HG03378 (cell line): ENCODE data around the gene NTRK3.
"Not testable (repeated sequence)": the region's sequence is repeated elsewhere in the genome, so short reads cannot be mapped to it uniquely, and the experiment has no call there.

Source experiments
- ATAC-seq: cut with Tn5 transposase; IDR thresholded peaks from one replicate; pipeline ENCODE4 v1.9.1; 2021; ENCODE audit warnings: mild to moderate bottlenecking, moderate library complexity; ENCODE audit not compliant: unreplicated experiment

NTRK3 gene

DNA sequence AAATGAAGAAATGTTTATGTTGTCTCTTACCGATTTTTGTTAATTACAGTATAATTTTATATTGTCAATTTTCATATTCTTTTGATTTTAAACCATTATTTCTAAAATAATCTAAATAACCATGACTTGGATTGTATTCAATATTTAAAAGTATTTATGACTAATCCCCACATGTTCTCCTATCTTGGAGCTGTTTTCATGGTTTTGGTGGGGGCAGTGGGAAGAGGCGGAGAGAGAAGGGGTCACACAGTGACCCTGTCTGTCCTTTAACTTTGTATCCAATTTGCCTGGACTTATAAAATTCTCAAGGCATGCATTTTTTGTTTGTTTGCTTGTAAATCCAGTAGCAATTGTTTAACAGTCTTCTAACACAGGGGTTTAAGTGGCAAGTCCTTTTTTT, 407.4 kb downstream of the NTRK3 start:
- no peak for ATAC-seq

DNA sequence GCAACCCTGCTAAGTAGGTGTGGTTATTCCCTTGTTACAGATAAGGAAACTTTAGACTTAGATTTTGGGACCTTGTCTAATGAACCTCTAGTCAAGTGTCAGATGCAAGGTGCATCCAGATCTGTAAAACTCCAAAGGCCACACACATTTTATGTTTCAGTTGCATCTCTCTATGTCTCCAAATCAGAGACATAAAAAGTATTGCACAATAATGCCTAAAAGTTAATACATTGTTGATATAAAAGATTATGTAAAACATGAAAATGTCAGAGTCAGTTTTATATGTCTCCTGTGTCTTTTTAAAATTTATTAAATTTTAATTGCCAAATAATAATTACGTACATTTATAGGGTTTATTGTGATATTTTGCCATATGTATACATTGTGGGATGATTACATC, 408.5 kb downstream of the NTRK3 start:
- no peak for ATAC-seq

DNA sequence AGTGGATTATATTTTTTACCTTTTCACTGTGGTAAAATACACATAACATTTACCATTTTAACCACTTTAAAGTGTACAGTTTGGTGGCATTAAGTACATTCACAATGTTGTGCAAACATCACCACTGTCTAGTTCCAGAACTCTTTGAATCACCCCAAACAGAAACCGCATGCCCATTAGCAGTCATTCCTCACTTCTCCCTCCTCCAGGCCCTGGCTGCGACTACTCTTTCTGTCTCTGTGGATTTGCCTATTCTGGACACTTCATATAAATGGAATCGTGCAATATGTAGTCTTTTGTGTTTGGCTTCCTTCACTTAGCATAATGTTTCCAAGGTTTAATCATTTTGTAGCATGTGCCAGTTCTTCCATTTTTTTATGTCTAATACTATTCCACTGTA, 409.8 kb downstream of the NTRK3 start:
- no peak for ATAC-seq

DNA sequence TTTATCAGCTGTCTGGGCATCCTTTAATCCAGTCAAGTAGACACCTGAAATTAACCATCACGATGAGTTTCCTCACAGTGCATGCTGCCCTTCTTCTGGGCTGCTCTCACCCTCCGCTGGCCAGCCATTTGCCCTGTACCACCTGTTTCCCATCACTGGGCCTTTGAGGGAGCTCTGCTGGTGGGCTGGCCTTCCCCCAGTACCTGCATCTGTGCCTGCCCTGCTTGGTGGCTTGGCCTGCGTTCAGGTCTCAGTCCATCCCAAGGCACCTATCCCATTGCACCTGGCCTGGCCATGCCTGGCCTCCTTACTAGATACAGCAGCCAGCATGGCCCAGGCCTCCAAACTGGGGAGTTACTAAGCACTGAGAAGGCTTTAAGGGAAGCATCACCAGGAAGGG, 413.2 kb downstream of the NTRK3 start:
- no peak for ATAC-seq

DNA sequence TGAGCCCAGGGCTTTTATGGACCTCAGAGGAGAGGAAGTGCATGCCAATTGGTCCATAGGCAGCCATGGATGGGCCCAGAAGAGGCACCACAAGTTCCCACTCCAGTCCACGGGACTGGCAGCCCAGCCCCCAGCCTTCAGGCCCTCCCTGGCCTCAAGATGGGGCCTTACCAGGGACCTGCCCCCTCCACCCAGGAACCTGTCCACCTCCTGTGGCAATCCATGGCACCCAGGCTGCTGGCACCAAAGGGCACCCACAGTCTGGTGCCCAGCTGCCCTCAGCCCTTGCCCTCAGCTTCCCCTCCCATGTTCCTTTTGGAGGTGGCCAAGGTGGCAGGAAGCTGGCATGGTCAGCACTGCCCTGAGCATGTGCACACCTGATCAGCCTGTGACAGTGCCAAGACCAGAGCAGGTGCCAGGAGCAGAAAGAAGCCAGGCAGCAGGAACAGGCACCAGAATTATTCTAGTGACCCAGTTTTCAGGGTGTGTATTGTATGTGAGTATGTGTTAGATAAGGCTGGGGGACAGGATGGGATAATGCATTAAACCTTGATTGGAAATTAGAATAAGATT, 415.0 kb downstream of the NTRK3 start:
- ATAC-seq = no peak

DNA sequence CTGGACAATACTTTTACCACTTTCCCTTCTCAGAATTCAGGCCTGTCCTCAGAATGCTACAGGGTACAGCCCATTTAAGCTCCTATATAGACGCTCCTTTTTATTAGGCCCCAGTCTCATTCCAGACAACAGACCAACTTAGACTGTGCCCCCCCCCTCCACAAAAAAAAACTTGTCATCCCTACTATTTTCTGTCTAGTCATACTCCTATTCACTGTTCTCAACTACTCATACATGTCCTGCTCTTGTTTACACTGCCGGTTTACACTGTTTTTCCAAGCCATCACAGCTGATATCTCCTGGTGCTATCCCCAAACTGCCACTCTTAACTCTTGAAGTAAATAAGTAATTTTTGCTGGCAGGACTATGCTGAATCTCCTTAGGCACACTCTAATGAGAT, 420.7 kb downstream of the NTRK3 start:
- ATAC-seq = not testable (repeated sequence)

DNA sequence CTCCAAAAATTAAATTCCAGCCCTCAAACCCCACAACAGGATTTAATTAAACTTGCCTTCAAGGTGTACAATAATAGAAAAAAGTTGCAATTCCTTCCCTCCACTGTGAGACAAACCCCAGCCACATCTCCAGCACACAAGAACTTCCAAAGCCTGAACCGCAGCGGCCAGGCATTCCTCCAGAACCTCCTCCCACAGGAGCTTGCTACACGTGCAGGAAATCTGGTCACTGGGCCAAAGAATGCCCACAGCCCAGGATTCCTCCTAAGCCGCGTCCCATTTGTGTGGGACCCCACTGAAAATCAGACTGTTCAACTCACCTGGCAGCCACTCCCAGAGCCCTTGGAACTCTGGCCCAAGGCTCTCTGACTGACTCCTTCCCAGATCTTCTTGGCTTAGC, 423.2 kb downstream of the NTRK3 start:
- ATAC-seq = not testable (repeated sequence)

DNA sequence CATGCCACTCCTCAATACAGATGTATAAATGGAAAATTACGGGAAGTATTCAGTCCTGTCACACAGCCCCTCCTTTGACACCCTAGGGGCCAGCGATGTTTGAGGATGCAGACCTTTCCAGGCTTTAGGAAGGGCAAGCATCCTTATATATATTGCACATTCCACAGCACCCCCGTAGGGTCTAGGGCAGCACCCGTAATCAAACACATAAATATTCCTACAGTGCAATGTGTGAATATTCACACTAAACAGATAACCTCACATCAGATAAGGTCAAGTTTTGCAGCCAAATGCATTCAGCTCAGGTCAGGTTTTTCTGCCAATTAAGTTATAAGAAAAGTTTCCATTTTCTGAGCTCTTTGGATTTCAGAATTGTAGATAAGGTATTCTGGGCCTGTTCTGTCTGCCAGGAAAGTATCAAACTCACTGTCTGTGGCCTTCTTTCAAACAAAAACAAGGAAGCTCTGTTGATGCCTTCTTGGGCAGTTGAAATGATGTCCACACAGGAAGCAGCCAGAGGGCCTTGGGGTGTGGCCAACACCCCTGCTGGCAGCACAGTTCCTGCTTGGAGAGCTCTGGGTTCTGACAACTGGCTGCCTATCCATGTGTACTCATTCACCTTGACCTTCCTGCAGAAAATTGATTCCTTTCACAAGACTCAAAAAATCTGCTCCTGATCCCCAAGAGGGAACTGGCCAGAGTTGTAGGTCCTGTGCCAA, 427.0 kb downstream of the NTRK3 start:
- ATAC-seq = no peak

DNA sequence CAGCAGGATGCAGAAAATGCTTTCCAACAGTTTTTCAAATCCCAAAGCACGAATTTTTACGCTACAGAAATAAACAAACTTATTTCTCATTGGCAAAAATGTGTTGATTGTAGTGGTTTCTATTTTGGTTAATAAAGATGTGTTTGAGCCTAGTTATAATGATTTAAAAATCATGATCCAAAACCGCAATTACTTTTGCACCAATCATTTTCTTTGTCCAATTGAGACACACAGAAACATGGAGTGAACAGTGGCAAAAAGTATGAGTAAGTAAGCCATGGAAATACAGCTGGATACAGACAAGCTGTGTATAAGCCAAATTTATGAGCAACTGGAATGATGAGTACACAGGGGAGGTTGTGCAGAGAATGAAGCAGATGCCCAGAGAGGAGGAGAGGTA, 427.9 kb downstream of the NTRK3 start:
- no peak for ATAC-seq

DNA sequence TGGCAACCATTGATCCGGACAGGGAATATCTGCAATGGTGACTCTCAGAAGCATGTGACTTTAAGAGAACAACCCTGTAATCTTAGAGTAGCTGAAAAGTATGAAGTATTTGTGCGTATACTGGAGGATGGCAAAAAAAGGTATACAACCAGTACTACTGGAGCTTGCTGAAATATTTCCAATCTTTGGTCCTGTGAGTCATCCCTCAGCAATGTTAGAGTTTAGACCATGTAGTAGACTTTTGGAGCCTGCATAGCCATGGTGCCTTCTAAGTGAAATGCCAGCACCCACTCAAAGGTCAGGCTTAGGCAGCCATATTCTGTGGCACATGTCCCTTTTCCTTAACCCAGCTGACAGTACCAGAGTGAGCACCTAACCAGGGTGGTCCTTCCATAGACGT, 429.4 kb downstream of the NTRK3 start:
- no peak for ATAC-seq

DNA sequence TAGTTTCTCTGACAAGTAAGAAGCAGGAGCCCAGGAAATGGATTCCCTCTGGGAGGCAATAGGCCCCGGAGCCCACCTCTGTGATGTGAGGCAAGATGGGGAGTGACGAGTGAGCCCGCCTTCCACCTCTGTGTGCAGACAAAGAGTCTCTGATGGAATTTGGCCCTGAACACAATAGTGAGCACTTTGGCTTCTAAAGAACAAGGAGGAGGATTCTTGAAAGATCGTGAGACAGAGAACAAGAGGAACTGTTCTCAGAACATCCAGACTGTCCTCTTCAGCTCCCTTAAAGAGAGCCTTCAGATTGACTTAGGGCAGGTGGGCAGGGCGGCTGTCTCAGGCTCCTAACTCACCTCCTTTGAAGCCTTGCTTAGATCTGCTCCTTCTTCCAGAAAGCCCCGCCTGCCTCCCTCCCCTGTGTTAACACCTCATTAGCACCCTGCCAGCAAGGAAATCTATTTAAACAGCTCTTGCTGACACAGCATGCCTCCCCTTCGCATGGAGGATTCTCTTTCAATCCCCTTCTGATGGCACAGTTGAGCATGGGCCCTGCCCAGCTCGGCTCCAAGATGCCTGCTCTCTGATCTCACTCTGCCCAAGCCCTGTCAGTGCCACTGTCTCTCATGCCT, 430.3 kb downstream of the NTRK3 start:
- no peak for ATAC-seq

DNA sequence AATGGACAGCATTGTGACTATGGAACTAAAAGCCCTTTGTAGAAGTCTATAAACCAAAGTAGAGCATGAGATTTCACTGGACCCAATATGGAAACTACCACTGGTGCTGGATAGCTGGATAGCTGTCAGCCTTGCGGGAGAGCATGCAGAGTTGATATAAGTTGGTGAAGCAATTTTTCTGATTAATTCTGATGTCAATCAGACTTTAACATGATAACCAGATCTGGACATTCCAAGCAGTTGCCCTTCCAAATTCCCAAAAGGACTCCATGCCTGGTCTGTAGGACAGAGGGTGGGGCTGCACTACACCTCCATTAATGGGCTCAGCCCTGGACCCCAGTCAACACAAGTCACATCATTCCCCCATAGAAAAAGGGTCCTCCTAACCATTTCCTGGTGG, 437.8 kb downstream of the NTRK3 start:
- no peak for ATAC-seq

DNA sequence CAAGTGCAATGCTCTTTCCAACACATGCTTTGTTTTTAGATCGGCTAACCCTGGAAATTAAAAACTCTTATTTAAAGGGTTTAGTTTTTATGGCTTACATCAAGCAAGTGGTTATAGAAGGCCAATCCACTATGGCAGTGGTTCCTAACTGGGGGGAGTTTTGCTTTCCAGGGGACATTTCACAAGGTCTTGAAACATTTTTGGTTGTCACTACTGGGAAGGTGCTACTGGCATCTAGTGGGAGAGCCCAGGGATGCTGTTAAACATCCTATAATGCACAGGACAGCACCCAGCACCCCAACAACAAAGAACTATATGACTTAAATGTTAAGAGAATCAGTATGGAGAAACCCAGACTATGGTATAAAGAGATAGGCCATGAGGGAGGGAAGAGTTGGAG, 439.0 kb downstream of the NTRK3 start:
- ATAC-seq = no peak

DNA sequence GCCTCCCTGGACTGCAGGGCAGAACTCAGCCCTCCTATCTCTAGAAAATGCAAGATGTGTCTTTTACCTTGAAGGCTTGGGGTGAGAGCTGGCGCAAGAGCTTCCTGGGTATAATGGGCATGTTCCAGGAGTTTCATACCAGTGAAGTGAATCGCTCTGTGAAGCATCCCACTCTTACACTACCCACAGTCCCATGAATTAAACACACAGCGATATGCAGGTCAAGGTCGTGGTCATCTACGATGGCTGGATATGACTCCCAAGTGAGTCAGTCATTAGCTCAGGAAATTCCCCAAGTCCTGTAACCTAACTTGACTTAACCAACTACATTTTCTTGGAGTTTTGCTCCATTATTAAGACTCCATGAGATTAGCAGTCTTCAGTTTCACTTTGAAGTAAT, 439.7 kb downstream of the NTRK3 start:
- ATAC-seq = no peak

DNA sequence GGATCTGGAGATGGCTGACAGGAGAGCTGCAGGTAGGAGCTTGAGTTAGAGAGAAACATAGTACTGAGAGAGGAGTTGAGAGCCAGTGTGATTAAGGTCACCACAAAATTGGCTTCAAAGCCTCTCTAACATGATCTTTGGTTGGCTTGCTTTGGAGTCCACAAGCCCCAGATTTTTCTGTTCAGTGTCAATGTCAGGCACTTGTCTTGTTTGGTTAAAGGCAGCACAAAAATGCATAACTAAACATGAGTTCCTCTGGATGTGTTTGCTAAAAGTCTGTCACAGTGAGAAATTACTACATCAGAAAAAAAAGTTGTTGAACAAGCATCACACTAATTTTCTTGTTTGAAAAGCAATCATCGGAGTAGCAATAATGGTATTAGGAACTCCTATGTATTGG, 440.5 kb downstream of the NTRK3 start:
- no peak for ATAC-seq
